HFF-Myc (cell line): ENCODE measurements around the gene GRM8.

Experiments
- DNase-seq: peaks from one replicate; pipeline ENCODE4 v3.0.0-alpha.2; 2011; ENCODE audit warnings: low read depth; ENCODE audit errors: extremely low read depth
- H3K4me3 ChIP-seq: replicated peaks from 2 replicates; pipeline ENCODE4 v1.5.1; 2011; ENCODE audit warnings: low read depth, mild to moderate bottlenecking, control low read depth, low read length
- TF ChIP-seq, protein P1 (sequence below): IDR thresholded peaks from 2 replicates; pipeline ENCODE4 v1.5.1; 2012; ENCODE audit warnings: mild to moderate bottlenecking, low read depth, low read length, control low read depth; ENCODE audit errors: missing control alignments

Gene GRM8

GRCh38 chr7:126419047-126419446 is 833.7 kb downstream of the GRM8 start:
- no peak for DNase-seq
- H3K4me3 ChIP-seq: no peak overlapping the region
- TF ChIP-seq, protein P1, sequence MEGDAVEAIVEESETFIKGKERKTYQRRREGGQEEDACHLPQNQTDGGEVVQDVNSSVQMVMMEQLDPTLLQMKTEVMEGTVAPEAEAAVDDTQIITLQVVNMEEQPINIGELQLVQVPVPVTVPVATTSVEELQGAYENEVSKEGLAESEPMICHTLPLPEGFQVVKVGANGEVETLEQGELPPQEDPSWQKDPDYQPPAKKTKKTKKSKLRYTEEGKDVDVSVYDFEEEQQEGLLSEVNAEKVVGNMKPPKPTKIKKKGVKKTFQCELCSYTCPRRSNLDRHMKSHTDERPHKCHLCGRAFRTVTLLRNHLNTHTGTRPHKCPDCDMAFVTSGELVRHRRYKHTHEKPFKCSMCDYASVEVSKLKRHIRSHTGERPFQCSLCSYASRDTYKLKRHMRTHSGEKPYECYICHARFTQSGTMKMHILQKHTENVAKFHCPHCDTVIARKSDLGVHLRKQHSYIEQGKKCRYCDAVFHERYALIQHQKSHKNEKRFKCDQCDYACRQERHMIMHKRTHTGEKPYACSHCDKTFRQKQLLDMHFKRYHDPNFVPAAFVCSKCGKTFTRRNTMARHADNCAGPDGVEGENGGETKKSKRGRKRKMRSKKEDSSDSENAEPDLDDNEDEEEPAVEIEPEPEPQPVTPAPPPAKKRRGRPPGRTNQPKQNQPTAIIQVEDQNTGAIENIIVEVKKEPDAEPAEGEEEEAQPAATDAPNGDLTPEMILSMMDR: no peak

DNA sequence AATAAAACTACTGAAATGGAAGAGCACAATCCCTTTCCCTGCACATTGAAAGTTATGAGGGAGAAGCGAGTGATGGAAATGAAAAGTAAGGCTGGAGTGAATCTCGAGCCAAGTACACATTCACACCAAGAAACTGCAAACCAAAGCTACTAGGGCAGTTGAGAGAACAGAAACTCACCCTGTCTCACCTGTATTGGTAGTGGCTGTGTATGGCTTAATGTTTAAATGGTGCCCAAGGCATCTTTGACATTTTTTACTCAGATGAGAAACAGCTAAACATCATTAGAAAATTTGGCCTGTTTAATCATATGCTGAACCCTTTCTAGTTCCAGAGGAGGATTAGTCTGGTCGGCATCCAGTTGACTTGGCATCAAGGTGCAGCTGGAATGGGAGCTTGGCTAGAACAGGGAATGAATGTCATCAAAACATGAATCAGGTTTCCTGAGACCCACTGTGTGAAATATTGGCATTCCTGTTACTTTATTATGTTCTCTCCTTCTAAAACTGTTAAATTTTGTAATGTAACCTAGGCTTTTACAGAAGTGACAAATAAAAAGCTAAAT is 840.8 kb downstream of the GRM8 start:
- DNase-seq: no peak
- no peak overlapping the region for H3K4me3 ChIP-seq
- TF ChIP-seq, protein P1: no peak

GRCh38 chr7:126411032-126411820 is 841.5 kb downstream of the GRM8 start:
- no peak overlapping the region for H3K4me3 ChIP-seq
- no peak for DNase-seq
- TF ChIP-seq, protein P1: no peak

- DNase-seq: no peak
- no peak overlapping the region for H3K4me3 ChIP-seq
- TF ChIP-seq, protein P1: no peak
Measured at GRCh38 chr7:126403040-126403439, 849.7 kb downstream of the GRM8 start.

DNA sequence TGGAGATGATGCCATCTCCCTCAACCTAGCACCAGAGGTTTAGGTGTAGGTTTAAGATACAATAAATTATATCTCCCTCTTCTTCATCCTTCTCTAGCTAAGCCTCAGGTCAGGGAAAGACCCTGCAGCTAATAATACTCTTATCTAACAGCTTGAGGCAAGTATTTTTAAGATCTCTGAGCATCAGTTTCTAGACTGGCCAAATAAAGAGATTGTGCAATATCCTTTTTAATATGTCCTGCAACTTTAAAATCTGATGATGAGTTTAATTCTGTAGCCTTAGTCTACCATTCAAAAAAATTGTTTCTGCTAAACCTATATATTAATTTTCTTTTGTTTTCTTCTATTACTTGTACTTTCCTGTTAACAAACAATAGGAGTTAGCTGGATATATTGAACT is 850.8 kb downstream of the GRM8 start:
- DNase-seq: no peak
- H3K4me3 ChIP-seq: no peak overlapping the region
- TF ChIP-seq, protein P1: no peak

DNA sequence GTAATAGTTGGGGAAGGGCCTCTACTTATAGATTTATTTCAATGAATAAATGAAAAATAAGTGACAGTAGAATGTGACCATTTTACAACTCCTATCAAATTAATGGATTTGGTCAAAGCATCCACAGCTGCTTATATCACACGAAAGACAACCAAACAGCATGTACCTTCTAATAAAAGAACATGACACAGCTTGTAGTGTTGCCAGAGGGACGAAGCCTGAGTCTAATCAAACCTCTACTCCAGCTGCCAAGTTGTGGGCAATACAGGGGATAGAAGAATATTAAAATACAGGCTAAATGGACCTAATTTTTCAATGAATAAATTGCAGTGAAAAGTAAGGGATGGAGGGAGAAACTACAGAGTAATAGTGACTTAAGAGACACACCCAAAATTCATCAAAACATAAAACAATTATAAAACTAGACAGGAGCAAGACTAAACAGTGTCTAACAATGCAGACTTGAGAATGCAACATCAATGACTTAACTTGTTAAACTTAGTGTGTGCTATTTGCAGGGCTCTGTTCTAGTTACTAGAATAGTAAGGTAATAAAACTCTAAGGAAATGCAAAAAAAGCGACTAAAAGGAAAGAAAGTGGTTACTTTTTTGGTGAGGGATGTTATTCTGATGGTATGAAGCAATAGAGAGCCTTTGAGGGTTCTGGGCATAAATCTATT is 853.8 kb downstream of the GRM8 start:
- no peak for DNase-seq
- H3K4me3 ChIP-seq: no peak overlapping the region
- TF ChIP-seq, protein P1: no peak
